ENCODE data around the gene SLC4A1.

SLC4A1 gene

DNA sequence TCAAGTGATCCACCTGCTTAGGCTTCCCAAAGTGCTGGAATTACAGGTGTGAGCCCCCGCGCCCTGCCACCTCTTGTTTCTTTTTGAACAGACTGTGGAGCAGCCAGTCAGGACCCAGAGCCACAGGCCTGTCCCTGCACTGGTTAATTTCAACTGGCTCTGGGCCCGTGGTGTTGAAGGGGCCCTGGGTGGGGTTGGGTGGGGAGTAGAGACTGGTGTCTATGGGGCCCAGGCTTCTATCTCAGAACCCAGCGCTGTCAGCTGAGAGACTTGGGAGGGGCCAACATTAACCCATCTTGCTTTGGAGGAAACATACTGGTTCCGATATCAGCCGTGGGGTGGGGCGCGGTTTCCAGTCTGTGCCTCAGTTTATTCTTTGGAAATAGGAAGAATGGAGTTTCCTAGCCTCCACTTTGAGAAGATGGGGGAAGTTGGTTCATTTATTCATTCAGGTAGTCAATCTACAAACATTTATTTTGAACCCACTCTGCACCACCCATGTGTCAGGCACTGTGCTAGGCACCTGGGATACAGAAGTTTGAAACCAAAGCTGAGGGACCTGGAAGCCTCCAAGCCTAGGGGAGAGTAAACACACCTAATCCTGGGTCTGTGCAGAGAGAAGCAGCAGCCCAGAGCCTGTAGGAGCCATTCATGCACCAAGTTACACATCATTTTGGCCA, 15.5 kb upstream of the SLC4A1 start:
- DNase-seq, result no peak

DNA sequence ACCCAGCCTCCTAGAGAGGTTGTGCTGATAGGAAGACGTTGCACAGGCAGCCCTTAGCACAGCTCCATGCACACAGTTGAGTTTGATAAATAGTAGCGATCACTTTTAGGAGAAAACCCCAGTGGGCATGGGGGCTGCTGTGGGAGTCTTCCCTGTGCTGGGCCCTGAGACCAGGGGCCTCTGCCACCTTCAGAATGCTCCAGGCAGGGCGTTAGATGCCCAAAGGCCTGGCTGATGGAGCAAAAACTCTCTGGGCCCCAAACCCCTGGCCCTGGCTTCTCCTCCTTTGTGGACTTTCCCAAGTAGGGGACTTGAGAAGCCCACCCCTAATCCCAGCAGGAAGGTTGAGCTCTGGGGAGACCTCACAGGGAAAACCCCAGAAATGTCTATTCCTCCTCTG, 14.3 kb upstream of the SLC4A1 start:
- no peak for DNase-seq

DNA sequence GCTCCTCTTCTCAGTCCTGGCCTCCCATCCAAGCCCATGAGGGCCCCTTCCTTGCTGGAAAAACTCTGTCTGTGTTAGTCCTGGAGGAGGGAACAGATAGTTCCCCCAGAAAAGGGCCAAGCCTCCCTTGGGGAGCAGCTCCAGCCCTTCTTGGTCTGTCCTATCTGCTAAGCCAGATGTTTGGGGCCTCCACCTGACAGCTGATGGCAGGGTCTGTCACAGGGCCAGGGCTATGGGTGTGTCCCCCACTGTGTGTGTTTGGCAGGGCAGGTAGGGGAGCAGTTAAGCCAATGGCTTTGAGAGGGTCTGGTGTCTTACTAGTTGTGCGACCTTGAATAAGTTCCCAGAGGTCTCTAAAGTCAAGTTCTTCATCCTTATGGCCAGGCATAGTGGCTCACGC, 13.6 kb upstream of the SLC4A1 start:
- DNase-seq, result no peak

DNA sequence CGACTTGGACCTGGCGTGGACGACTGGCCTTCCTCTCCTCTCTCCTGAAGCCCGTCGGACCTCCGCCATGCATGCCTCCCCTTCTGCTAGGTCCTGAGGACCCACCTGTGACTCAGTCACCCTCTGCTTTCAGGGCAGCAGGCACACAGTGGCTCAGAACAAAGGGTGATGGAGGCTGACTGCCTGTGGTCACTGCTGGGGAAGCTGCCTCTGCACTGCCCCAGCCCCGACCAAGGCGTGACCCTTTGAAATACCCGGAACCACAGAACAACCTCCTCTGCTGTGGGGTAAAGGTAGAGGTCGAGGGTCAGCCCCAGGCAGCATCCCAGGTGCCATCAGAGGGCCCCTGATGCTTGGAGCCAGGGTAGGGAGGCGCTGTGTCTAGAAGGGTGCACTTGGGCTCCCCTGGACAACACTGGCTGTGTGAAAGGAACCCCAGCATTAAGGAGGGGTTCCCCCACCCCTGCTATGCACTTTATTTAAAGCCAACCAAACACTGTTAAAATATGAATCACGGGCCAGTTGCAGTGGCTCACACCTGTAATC, 12.5 kb upstream of the SLC4A1 start:
- no peak for DNase-seq

DNA sequence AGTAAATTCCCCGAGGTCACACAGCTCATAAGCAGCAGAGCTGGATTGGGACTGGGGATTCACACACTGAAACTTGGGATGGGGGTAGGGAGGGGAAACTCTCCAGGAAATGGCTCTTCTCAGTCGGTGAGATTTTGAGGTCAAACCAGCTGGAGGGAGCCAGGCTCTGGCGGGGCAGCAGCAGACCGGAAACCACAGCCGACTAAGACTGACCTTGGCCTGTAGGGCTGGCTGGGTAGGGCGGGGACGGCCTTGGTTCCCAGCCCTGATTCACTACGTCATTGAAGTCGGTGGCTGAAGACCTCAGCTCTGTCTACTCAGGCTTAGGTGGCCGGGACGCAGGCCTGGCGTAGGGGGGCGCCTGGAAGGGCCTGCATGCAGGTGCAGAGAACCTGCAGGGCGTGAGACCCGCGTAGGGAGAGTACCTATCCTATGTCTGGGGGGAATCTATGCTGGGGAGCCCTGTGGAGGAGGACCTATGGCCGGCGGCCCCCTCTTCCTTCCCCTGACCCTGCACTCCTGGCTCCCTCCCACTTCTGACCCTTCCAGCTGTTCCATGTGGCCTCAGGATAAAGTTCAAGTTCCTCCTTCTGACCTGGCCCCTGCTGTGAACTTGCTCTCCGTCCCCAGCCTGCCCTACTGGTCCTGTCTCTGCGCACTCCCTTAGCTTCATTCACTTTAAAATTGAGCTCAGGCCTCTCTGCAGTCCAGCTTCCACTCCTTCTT, 11.9 kb upstream of the SLC4A1 start:
- no peak for DNase-seq

DNA sequence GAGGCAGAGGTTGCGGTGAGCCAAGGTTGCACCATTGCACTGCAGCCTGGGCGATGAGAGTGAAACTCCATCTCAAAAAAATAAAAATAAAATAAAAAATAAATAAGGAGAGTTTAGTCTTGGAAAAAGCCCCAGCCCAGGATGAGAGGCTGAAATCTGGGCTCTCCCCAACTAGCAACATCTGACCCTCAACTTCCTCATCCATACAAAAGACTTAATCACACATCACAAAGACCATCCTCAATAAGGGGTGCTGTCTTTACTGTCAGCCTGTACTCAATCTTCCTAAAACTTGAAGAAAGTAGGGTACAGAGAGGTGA, 11.4 kb upstream of the SLC4A1 start:
- DNase-seq, result no peak

DNA sequence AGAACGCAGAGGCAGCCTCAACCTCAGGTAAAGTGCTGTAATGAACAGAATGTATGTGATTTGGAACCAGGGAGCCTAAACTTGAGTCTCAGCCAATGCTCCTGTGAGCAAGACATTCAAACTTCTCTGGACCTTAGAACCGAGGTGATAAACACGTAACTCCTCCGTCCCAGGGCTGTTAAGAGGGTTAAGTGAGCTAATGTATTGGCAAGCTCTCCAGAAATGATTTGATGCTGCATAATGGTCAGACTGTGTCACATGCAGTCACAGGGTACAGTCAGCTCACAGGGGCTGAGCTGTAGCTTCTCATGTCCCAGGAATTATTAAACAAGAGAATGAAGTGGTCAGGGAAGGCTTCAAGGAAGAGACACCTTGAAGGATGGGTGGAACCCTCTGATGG, 10.0 kb upstream of the SLC4A1 start:
- DNase-seq, result no peak

DNA sequence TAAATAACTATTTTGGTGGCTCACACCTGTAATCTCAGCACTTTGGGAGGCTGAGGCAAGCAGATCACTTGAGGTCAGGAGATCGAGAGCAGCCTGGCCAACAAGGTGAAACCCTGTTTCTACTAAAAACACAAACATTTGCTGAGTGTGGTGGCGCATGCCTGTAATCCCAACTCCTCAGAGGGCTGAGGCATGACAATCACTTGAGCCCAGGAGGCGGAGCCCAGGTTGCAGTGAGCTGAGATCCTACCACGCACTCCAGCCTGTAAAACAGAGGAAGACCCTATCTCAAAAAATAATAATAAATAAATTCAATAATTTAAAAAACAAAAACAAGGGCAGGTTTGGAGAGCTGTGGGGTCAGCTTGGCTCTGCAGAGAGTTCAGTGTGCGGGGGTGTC, 5.7 kb upstream of the SLC4A1 start:
- no peak for DNase-seq

DNA sequence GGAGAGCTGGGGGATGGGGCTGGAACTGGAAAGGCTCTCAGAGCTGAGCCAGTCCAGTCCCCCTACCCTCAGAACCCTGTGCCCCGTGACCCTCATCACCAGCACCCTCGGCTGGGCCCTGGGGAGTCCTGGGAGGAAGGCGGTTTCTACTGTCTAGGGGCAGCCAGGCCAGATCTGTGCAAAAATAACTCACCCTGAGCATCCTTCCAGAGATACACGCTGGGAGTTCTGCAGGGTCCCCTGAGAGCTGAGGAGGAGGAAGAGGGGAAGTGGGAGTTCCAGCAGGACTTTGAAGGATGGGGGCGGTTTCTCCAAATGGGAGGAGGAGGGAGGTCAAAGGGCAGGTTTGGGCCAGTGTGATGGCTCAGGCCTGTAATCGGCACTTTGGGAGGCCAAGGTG, 5.0 kb upstream of the SLC4A1 start:
- DNase-seq, result no peak

DNA sequence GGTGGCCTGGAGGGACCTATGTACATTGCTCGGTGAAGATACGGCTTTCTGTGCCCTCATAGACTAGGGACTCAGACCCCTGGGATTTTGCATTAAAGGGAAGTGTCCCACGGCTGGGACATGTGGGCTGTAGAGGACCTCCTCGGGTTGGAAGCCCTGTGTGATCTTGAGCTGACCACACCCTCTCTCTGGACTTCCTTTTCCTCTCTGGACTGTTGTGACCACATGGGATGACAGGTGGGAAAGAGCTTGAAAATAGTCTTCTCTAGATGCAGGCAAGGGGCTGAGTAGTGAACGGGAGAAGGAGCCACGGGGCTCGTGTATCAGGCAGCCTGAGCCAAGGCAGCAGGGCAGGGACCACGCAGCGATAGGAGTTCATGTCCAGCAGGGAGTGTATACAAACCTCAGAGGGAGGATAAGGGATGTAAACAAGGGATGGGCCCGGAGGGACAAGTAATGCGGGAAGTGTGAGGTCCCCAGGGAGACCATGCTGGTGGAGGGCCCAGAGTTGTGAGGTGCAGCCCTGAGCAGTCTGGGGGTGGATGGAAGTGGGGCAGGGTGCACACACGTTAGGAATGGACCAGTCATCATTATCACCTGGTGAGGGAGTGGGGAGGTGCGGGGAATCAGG, 4.5 kb upstream of the SLC4A1 start:
- DNase-seq, result no peak

DNA sequence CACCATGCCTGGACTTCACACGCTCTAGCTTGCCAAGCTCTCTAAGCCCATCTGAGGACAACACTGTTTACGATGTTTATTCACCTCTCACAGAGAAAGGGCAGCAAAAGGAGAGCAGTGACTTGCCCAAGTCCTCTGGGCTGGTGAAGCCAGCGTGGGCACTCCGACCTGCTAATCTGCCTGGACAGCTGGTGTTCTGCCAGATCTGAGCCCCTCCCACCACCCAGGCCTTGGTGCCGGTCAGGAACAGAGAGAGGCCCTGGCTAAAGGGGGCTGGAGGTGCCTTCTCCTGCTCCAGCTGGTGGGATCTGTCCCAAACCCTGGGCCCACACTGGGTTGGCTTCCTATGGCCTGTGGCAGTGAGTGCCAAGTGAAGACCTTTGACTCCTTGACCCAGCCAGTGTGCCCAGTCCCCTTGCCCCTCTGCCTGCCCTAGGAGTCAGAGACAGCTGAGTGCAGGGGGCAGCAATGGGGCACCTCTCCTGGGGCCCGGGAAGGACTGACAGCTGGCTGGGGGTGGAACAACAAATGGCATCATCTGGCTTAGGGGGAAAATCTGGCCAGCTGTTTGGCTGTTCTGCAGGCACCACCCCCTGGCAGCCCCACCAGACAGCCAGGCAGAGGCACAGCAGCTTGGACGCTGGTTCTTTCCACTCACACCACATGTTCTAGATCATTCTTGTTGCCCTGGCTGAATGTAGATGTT, 1.8 kb upstream of the SLC4A1 start:
- peak; percentile 34 for DNase-seq

DNA sequence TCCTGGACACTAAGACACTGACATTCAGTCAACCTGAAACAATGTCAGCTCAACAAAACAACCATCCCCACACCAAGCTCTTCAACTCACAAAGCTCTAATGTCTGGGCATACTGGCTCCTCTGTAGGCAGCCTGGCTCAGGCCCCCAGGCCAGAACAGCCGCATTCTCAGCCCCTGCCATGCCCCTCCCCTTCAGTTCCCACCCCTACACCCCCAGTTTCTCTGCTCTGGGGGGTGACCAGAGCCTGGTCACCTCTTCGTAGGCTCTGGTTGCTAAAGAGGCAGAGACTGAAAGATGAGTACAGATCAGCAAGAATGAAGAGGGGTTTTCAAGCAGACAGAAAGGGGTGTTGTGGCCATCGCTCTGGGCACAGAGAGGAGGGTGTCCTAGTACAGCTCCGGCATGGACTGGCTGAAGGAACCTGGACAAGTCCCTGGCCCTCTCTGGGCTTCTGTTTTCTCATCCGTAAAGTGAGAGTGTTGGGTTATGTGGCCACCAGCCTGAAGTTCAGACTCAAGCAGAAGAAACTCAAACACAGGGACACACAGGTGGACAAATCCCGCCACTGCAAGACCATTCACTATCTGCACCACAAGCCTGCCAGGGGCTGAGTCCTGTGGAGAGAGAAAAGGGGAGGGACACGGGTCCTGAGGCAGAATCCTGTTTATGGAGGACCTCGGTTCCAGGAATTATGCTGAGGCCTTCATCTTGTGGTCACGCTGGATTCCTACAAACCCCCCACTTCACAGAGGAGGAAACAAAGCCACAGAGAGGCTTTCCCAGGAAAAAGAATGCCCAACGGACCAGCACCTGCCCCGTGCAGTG, 987 bp upstream of the SLC4A1 start:
- no peak for DNase-seq

DNA sequence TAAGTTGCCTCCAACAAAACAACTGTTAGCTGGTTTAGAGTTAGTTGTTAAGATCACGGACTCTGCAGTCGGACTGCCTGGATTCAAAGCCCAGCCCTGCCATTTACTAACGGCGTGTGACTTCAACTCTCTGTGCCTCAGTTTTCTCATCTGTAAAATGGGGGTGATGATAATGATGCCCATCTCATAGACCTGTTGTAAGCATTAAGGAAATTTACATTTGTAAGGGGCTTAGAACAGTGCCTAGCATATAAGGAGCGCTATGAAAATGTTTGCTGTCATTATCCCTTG, 825 bp downstream of the SLC4A1 start:
- no peak for DNase-seq

DNA sequence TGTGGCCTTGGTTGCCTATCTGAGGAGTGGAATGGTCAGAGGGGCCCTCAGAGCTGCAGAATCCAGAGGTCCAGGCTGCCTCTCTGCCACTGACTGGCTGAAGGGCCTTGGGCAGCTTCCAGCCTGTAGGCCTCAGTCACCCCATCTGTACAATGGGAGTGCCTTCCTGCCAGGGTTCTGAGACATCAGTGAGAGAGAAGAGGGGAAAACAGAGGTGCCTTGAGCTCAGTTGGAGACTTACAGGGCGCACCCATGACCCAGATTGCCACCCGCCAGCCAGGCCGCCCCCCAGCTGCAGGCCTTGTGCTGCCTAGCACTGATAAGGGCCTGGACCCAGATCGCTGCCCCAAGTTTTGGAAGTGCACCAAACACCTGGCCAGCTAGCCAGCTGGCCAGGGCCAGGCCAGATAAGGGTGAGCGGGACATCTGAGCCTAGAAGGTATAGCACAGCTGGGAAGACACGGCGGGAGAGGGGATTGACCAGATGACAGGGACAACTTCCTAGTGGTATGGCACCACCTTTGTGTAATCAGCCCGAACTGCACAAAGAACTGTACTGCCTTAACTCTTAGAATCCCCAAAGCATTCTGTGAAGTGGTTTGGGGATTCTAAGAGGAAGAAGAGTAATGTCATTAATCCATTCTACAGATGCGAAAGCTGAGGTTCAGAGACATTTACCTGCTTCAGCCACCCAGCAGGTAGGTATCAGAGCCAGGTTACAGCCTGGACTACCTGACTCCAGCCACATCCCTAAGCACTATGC, 1.4 kb downstream of the SLC4A1 start:
- no peak for DNase-seq

DNA sequence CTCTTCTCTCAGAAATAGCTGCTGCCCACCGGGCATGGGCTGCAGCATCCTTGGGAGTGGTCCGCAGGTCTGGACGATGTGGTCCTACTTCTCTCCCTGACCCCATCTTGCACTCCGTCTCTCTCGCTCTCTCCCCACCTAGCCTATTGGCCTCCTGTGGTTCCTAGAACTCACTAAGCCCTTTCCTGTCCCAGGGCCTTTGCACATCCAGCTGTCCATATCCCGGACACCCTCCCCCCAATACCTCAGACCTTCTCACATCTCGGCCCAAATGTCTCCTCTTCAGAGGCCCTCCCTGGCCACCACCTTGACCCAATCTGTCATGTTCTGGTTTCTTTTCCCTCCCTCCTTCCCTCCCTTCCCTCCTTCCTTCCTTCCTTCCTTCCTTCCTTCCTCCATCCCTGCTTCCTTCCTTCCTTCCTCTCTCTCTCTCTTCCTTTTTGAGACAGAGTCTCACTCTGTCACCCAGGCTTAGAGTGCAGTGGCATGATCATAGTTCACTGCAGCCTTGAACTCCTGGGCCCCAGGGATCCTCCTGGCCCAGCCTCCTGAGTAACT, 4.5 kb downstream of the SLC4A1 start:
- no peak for DNase-seq

DNA sequence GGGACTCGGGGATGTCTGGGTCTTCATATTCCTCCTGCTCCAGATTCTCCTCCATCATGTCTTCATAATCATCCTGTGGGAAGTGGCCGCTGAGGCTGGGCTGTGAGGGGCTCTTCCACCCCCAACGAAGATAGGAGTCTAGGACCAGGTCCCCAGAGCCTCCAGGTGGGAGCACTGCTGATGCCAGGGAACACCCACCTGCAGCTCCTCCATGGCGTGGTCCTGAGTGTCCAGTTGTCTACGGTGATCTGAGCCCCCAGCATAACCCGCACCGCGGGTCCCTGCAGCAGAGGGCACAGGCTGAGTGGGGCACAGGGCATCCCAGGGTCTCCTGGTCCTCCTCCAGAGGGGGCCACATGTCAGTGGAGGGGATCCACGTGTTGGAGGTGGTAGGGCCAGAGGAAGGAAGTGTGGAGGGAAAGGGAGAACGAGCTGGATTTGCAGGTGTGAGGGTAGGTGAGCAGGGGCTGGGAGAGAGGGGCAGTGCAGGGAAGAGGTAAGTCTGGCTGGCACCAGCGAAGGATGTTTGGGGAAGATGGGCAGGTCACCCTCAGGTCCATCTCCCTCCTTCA, 5.2 kb downstream of the SLC4A1 start:
- no peak for DNase-seq

DNA sequence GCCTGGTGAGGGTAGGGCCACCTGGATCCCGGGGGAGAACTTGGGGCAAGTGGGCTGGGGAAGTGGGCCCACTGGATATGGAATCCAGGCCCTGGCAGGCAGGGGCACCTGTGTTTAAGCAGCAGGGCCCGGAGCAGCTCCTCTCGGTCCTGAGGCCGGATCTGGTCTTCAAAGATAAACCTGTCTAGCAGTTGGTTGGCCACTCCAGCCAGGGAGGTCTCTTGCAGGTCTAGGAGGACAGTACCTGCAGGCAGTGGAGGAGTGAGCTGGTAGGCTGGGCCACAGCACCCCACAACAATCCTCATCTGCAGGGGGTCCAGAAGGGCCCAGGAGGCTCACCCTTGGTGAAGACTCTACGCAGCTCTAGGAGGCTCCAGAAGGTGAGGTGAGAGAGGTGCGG, 7.6 kb downstream of the SLC4A1 start:
- DNase-seq, result no peak

DNA sequence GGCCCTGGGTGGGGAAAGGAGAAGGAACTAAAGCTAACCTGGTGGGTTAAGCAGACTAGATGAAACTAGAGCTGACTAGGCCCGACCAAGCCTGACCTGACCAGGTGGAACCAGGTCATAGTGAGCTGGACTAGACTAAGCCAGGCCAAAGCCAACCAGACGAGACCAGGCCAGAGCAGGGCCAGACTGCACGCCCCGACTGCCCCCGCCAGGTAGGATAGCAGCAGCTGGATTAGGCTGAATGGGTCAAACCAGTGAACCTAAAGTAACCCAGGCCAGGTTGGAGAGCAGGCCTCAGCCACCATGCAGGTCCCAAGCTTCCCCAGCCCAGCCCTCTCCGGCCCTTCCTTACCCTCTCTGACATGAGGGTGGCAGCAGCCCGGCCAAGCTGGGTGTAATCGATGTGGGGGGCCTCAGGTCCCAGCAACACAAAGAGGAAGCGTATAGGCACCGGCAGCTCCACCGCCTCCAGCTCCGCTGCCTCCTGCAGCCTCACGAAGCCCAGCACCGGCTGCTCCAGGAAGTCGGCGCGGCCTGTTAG, 9.1 kb downstream of the SLC4A1 start:
- DNase-seq, result no peak

DNA sequence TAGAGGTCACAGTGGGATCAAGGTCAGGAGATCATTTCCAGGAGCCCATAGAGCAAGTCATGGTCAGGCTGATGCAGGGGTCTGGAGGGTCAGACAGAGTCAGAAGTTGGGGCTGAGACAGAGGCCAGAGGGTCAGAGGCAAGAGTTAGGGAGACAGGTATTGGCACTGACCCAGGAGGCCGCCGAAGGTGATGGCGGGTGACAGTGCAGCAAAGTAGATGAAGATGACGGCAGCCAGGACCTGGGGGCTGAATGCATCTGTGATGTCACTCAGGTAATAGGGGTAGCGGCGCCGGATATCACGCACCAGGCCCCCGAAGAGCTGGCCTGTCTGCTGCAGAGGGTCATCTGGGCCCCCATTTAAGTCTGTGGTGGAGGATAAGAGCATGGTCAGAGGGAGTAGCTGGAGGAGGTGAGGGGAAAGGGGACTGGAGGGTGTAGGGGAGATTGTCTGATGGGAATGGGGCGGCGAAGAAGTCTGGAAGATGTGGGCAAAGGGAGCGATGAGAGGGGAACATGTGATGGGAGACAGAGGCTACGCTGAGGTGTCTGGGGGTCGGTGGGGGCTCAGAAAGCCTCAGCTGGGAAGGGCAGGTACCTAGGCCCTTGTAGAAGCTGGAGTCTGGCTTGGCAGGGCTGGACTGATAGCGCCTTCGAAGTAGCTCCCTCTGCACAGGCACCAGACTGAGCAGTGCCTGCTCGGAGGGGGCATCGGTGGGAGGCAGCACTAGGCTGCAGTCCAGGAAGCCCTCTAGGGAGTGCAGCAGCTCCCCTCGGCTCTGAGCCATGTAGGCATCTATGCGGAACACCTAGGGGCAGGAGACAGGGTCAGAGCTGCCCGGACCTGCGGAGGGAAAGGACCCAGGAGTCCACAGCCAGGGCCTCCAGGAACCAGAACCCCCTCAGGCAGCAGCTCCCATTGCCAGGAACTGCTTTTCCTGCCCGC, 9.8 kb downstream of the SLC4A1 start:
- DNase-seq, result no peak

DNA sequence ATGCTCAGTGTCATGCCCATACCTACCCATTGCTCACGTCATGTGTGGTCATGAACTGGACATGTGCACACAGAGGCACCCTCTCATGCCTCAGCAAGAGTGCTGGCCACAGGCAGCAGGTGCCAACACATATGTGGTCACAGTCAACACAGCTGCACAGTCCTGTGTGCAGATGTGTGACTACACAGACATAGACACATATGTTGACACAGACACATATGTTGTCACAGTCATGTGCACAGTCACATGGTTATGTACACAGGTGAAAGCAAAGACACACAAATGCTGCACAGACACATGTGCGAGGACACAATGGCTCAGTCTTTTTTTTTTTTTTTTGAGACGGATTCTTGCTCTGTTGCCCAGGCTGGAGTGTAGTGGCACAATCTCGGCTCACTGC, 11.3 kb downstream of the SLC4A1 start:
- DNase-seq, result no peak
